GM12878 (cell line): ENCODE data around the gene CYP2C18. TPM values are rescaled to one million over a fixed set of nuclear protein-coding genes. Genes with fewer than 3 reads are reported as not detected.
"Not testable (repeated sequence)": the region's sequence is repeated elsewhere in the genome, so short reads cannot be mapped to it uniquely, and the experiment has no call there.

Experiments used
- ATAC-seq: fragments of 200-7000 bp; cut with Tn5 transposase; 3 replicates; pipeline ENCODE4 v1.9.1; 2020; ENCODE audit warnings: mild to moderate bottlenecking, moderate library complexity
- BruUV-seq: library from RNA; stranded (reverse); fragments of 400-500 nt; replicated peaks from 2 replicates; lab custom pipeline; 2021; lab: Mats Ljungman, UMichigan
- CTCF ChIA-PET: fragments of 300-600 bp; sonication (Branson Sonifier 250); formaldehyde crosslinking; extraction: SDS; loops from one replicate; lab custom pipeline; 2021; ENCODE audit warnings: inconsistent platforms; lab: Yijun Ruan, JAX
- POLR2A ChIA-PET: fragments of 350-600 bp; formaldehyde crosslinking; extraction: SDS; loops from one replicate; lab custom pipeline; 2021; ENCODE audit warnings: inconsistent platforms; lab: Charles Lee
- RAD21 ChIA-PET: fragments of 300-600 bp; sonication (Branson Sonifier 250); formaldehyde crosslinking; loops from one replicate; lab custom pipeline; 2023; ENCODE audit warnings: antibody characterized with exemption; ENCODE audit not compliant: unreplicated experiment; lab: Charles Lee
- SMC1A ChIA-PET: fragments of 300-600 bp; sonication (Branson Sonifier 250); formaldehyde crosslinking; loops from one replicate; lab custom pipeline; 2023; ENCODE audit not compliant: unreplicated experiment, uncharacterized antibody; lab: Charles Lee
- DNase-seq: peaks from one replicate; pipeline ENCODE4 v3.0.0-alpha.2; 2011; ENCODE audit warnings: low read depth, low spot score
- FAIRE-seq: peaks from 3 replicates; lab custom pipeline; 2011; peaks lifted over from hg19 to GRCh38; lab: Jason Lieb, UNC
- H2AFZ ChIP-seq: 2 replicates; pipeline ENCODE4 v1.6.0; 2011; ENCODE audit warnings: low read depth, low read length, control low read depth; ENCODE audit not compliant: control insufficient read depth
- H3K27ac ChIP-seq: 2 replicates; pipeline ENCODE4 v1.5.1; 2011; ENCODE audit warnings: control low read depth; ENCODE audit not compliant: control insufficient read depth, insufficient read depth
- H3K27me3 ChIP-seq, 2 experiments: replicated peaks in 1 of 2; 2 replicates each; pipeline versions ENCODE4 v1.6.0 to v1.6.1; 2011; ENCODE audit warnings: low read length in 1 of 2; ENCODE audit not compliant: control insufficient read depth in 2 of 2, insufficient read depth in 2 of 2
- H3K36me3 ChIP-seq, 2 experiments: 2 replicates each; pipeline ENCODE4 v1.5.1; 2011; ENCODE audit warnings: low read length in 1 of 2; ENCODE audit not compliant: control insufficient read depth in 2 of 2, insufficient read depth in 2 of 2
- H3K4me1 ChIP-seq: 2 replicates; pipeline ENCODE4 v1.6.1; 2011; ENCODE audit warnings: mild to moderate bottlenecking, low read length, moderate library complexity, mixed read lengths; ENCODE audit not compliant: control insufficient read depth, insufficient read depth
- H3K4me2 ChIP-seq: 2 replicates; pipeline ENCODE4 v1.6.0; 2011; ENCODE audit warnings: control low read depth; ENCODE audit not compliant: control insufficient read depth, insufficient read depth
- H3K4me3 ChIP-seq: fragments of 200-600 bp; sonication (generic); 2 replicates; pipeline ENCODE4 v1.5.1; 2016
- H3K79me2 ChIP-seq: 2 replicates; pipeline ENCODE4 v1.6.0; 2011; ENCODE audit warnings: low read length; ENCODE audit not compliant: control insufficient read depth, insufficient read depth
- H3K9ac ChIP-seq: 2 replicates; pipeline ENCODE4 v1.8.0; 2011; ENCODE audit warnings: low read length, control low read depth, mixed read lengths; ENCODE audit not compliant: control insufficient read depth, insufficient read depth
- H3K9me3 ChIP-seq: replicated peaks from 3 replicates; pipeline ENCODE4 v1.5.1; 2011; ENCODE audit warnings: mild to moderate bottlenecking, low read length; ENCODE audit not compliant: control insufficient read depth, insufficient read depth
- H4K20me1 ChIP-seq: 2 replicates; pipeline ENCODE4 v1.6.0; 2011; ENCODE audit not compliant: control insufficient read depth, insufficient read depth
- PML ChIP-seq: IDR thresholded peaks from 2 replicates; pipeline ENCODE4 v1.6.1; 2012; ENCODE audit warnings: low read length, inconsistent platforms
- RELB ChIP-seq: fragments of 450-650 bp; IDR thresholded peaks from 2 replicates; pipeline ENCODE4 v1.6.1; 2017; ENCODE audit warnings: low read depth, mild to moderate bottlenecking, moderate library complexity
- SMARCA5 ChIP-seq: fragments of 450-650 bp; IDR thresholded peaks from 2 replicates; pipeline ENCODE4 v1.6.1; 2017; ENCODE audit warnings: mild to moderate bottlenecking
- SP1 ChIP-seq: IDR thresholded peaks from one replicate; pipeline ENCODE4 v1.6.1; 2011; ENCODE audit warnings: low read depth, low read length
- SPI1 ChIP-seq: IDR thresholded peaks from 2 replicates; pipeline ENCODE4 v1.6.1; 2011; ENCODE audit warnings: low read depth, mild to moderate bottlenecking, low read length, moderate library complexity, borderline replicate concordance; ENCODE audit not compliant: insufficient read depth
- WGBS: methylation state at CpG from one replicate; pipeline ENCODE4 v1.1.6; 2016; ENCODE audit warnings: low lambda C conversion rate; ENCODE audit not compliant: insufficient replicate concordance, insufficient coverage; ENCODE audit errors: missing lambda C conversion rate; 5-methylcytosine and 5-hydroxymethylcytosine counted together
- in situ Hi-C: fragments of 300-500 bp; cut with MboI; formaldehyde crosslinking; loops from 9 replicates; pipeline ENCODE4 v1.14.3; 2018; ENCODE audit warnings: mixed read lengths
- intact Hi-C: fragments of 100-400 bp; cut with micrococcal nuclease; formaldehyde crosslinking; loops from one replicate; pipeline ENCODE4 v1.14.2; 2022; ENCODE audit not compliant: unreplicated experiment
- polyA plus RNA-seq, 11 experiments: library from polyadenylated mRNA; depleted of rRNA in 4 of 11; unstranded in 6 of 11; stranded (reverse) in 5 of 11; fragments of >200 nt; fragmentation: Nextera tagmentation in 4 of 11; fragmentation: Illumina TruSeq in 1 of 11; extraction: Ambion mirVana in 4 of 11; extraction: Trizol in 1 of 11; gene quantifications; 1 replicate in 1 of 11; 2 replicates in 10 of 11; pipeline versions ENCODE4 v1.2.1 to v1.2.3, GENCODE V29; 2011 to 2016; ENCODE audit warnings: inconsistent platforms in 2 of 11, missing spikeins in 2 of 11, low read depth in 1 of 11
- total RNA-seq, 4 experiments: library from RNA; depleted of rRNA in 3 of 4; stranded (reverse); fragments of >200 nt in 3 of 4; fragmentation: Illumina TruSeq in 1 of 4; extraction: Trizol in 1 of 4; gene quantifications; 2 replicates each; pipeline versions ENCODE4 v1.2.1 to v1.2.3, GENCODE V29; 2013 to 2021

Gene CYP2C18
- total and polyA plus RNA-seq, 10 of the 15 experiments (the other 5 are each of a cell fraction or from before 2014, with no cell fraction given), result 0.05 to 0.12 (median 0.07) TPM; not detected in 5

GRCh38 chr10:94645285-94645684 is 38.2 kb upstream of the CYP2C18 start:
- Histone ChIP-seq H3K9ac (no peak overlapping the region), H3K4me1 (peaks cover 9% of the 10 kb centered on the region), H3K27ac (no peak overlapping the region), H3K9me3 (no peaks in the 10 kb centered on the region; the same call in 2 of the 3 replicates), H3K79me2 (no peaks in the 10 kb centered on the region), H4K20me1 (no peaks in the 10 kb centered on the region), H3K4me3 (no peak overlapping the region), H3K36me3 (no peaks in the 10 kb centered on the region), H3K27me3 (no peaks in the 10 kb centered on the region), H2AFZ (no peak overlapping the region), H3K4me2 (peak overlapping the region; percentile 22)
- intact Hi-C loops, result no loop called here
- in situ Hi-C loops, result no loop called here
- ChIA-PET SMC1A (no interaction called here), POLR2A (no interaction called here), RAD21 (no interaction called here), CTCF (no interaction called here)
- ATAC-seq (peak; percentile 91), FAIRE-seq (peak; percentile 57), DNase-seq (peak; percentile 7)
- no TSS peak for BruUV-seq
- WGBS, result 2% methylated on average over 2 of the region's 2 CpGs
- no peak for TF ChIP-seq PML
- no peak for TF ChIP-seq SP1
- TF ChIP-seq SMARCA5, result 0 out of 2 replicates have a peak, but pooled peaks have one; percentile 29
- TF ChIP-seq SPI1, result peak; percentile 67
- TF ChIP-seq RELB, result 0 out of 2 replicates have a peak, but pooled peaks have one; percentile 31

DNA sequence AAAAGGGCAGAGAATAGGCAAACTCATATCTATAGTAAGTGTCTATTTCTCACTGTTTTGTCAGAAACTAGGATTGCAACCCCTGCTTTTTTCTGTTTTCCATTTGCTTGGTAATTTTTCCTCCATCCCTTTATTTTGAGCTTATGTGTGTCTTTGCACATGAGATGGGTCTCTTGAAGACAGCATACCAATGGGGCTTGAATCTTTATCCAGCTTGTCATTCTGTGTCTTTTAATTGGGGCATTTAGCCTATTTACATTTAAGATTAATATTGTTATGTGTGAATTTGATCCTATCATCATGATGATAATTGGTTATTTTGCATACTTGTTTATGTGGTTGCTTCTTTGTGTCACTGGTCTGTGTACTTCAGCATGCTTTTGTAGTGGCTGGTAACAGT is 28.3 kb upstream of the CYP2C18 start:
- FAIRE-seq, result not testable (repeated sequence)

GRCh38 chr10:94663061-94663460 is 20.5 kb upstream of the CYP2C18 start:
- H3K4me2 ChIP-seq, H3K9me3 ChIP-seq, in situ Hi-C loops, FAIRE-seq, H3K9ac ChIP-seq, H3K79me2 ChIP-seq, BruUV-seq, DNase-seq, intact Hi-C loops, H3K27me3 ChIP-seq, ATAC-seq, H4K20me1 ChIP-seq, H3K27ac ChIP-seq, H2AFZ ChIP-seq, H3K4me3 ChIP-seq, SMC1A ChIA-PET, H3K4me1 ChIP-seq, H3K36me3 ChIP-seq, POLR2A ChIA-PET, RAD21 ChIA-PET: not testable (repeated sequence)
- 71% methylated on average over 4 of the region's 4 CpGs for WGBS
- CTCF ChIA-PET, result interaction anchor here (1.2 kb wide), 1 partner anchor 9 kb away, joined by 3 read pairs; no protein-coding TSS in a partner anchor

More for the DNA sequence above, 28.3 kb upstream of the CYP2C18 start:
- RAD21 ChIA-PET, BruUV-seq, intact Hi-C loops, H3K4me3 ChIP-seq, H3K4me1 ChIP-seq, POLR2A ChIA-PET, ATAC-seq, H3K27me3 ChIP-seq, CTCF ChIA-PET, H2AFZ ChIP-seq, H4K20me1 ChIP-seq, H3K79me2 ChIP-seq, DNase-seq, SMC1A ChIA-PET, in situ Hi-C loops, H3K4me2 ChIP-seq, H3K9me3 ChIP-seq, H3K27ac ChIP-seq, H3K9ac ChIP-seq, H3K36me3 ChIP-seq: not testable (repeated sequence)
